SK-N-SH (cell line): ENCODE measurements around the gene SMYD4. TPM values are rescaled to one million over a fixed set of nuclear protein-coding genes. Genes with fewer than 3 reads are reported as not detected.

ENCODE experiments used
- CTCF ChIA-PET: fragments of 300-600, 350-600 bp; formaldehyde crosslinking; extraction: SDS; loops from one replicate; lab custom pipeline; 2021; lab: Yijun Ruan, JAX
- POLR2A ChIA-PET: fragments of 350-600 bp; sonication (Branson Sonifier 250); formaldehyde crosslinking; extraction: SDS; loops from one replicate; lab custom pipeline; 2020; ENCODE audit warnings: antibody characterized with exemption, inconsistent platforms; lab: Yijun Ruan, JAX
- DNase-seq: peaks from one replicate; pipeline ENCODE4 v3.0.0; 2012
- H2AFZ ChIP-seq: fragments of 200-600 bp; sonication (generic); 2 replicates; pipeline ENCODE4 v1.8.1; 2016; ENCODE audit warnings: antibody characterized with exemption, mild to moderate bottlenecking, low read depth
- H3F3A ChIP-seq: fragments of 200-600 bp; sonication (generic); replicated peaks from 2 replicates; pipeline ENCODE3; 2016; ENCODE audit warnings: antibody characterized with exemption, mild to moderate bottlenecking; ENCODE audit not compliant: insufficient read depth
- H3K27ac ChIP-seq, 2 experiments: fragments of 200-500 bp in 1 of 2; fragments of 200-600 bp in 1 of 2; sonication (Bioruptor generic) in 1 of 2; sonication (generic), shearing (Covaris generic) in 1 of 2; 2 replicates each; pipeline versions ENCODE4 v1.5.1 to v1.6.1; 2014 to 2016; ENCODE audit warnings: low read depth in 2 of 2, inconsistent platforms in 1 of 2, low read length in 1 of 2, mild to moderate bottlenecking in 1 of 2, mixed read lengths in 1 of 2
- H3K27me3 ChIP-seq: fragments of 200-600 bp; sonication (generic), shearing (Covaris generic); 2 replicates; pipeline ENCODE4 v1.6.1; 2016; ENCODE audit warnings: mixed run types; ENCODE audit not compliant: insufficient read depth
- H3K36me3 ChIP-seq, 2 experiments: fragments of 200-500 bp in 1 of 2; fragments of 200-600 bp in 1 of 2; sonication (Bioruptor generic) in 1 of 2; sonication (generic) in 1 of 2; replicated peaks in 1 of 2; 2 replicates each; pipeline versions ENCODE3 to v1.5.1; 2014 to 2016; ENCODE audit warnings: low read length in 1 of 2, mild to moderate bottlenecking in 1 of 2; ENCODE audit not compliant: insufficient read depth in 2 of 2, control insufficient read depth in 1 of 2
- H3K4me1 ChIP-seq, 2 experiments: fragments of 200-500 bp in 1 of 2; fragments of 200-600 bp in 1 of 2; sonication (Bioruptor generic) in 1 of 2; sonication (generic), shearing (Covaris generic) in 1 of 2; 2 replicates each; pipeline versions ENCODE4 v1.5.1 to v1.6.1; 2014 to 2016; ENCODE audit warnings: low read depth in 1 of 2, low read length in 1 of 2, mixed run types in 1 of 2; ENCODE audit not compliant: insufficient read depth in 2 of 2, control insufficient read depth in 1 of 2
- H3K4me2 ChIP-seq: fragments of 200-600 bp; sonication (generic), shearing (Covaris generic); 2 replicates; pipeline ENCODE4 v1.6.1; 2017; ENCODE audit warnings: mixed run types
- H3K4me3 ChIP-seq, 2 experiments: fragments of 200-500 bp in 1 of 2; fragments of 200-600 bp in 1 of 2; sonication (Bioruptor generic) in 1 of 2; sonication (generic), shearing (Covaris generic) in 1 of 2; 2 replicates each; pipeline versions ENCODE4 v1.5.1 to v1.8.1; 2014 to 2016; ENCODE audit warnings: low read depth in 2 of 2, inconsistent platforms in 1 of 2, low read length in 1 of 2, mild to moderate bottlenecking in 1 of 2, mixed read lengths in 1 of 2, moderate library complexity in 1 of 2
- H3K79me2 ChIP-seq: fragments of 200-600 bp; sonication (generic); 2 replicates; pipeline ENCODE4 v1.8.1; 2017; ENCODE audit warnings: mild to moderate bottlenecking; ENCODE audit not compliant: insufficient read depth
- H3K9ac ChIP-seq: fragments of 200-600 bp; sonication (generic); 2 replicates; pipeline ENCODE4 v1.6.1; 2017; ENCODE audit warnings: mixed run types
- H3K9me2 ChIP-seq: fragments of 200-600 bp; sonication (generic); 2 replicates; pipeline ENCODE4 v1.6.1; 2017; ENCODE audit warnings: mixed run types
- H3K9me3 ChIP-seq: fragments of 200-600 bp; sonication (generic); 2 replicates; pipeline ENCODE4 v1.6.1; 2017; ENCODE audit warnings: mixed run types, mild to moderate bottlenecking, moderate library complexity
- H4K20me1 ChIP-seq: fragments of 200-600 bp; sonication (generic); 2 replicates; pipeline ENCODE4 v1.6.1; 2017; ENCODE audit warnings: mild to moderate bottlenecking, mixed run types; ENCODE audit not compliant: insufficient read depth
- EZH2phosphoT487 ChIP-seq: fragments of 200-600 bp; sonication (generic); IDR thresholded peaks from 2 replicates; pipeline ENCODE4 v1.6.1; 2017; ENCODE audit warnings: low read depth, mixed run types, mild to moderate bottlenecking, antibody characterized with exemption, moderate library complexity, borderline replicate concordance
- FOSL2 ChIP-seq: IDR thresholded peaks from 2 replicates; pipeline ENCODE4 v1.4.0; 2012; ENCODE audit warnings: low read depth, mild to moderate bottlenecking, moderate library complexity, borderline replicate concordance
- GABPA ChIP-seq: IDR thresholded peaks from 2 replicates; pipeline ENCODE4 v1.4.0; 2012; ENCODE audit warnings: low read depth, mild to moderate bottlenecking
- GATA2 ChIP-seq: sonication (generic); formaldehyde crosslinking; IDR thresholded peaks from 2 replicates; pipeline ENCODE4 v1.5.0; 2020; ENCODE audit warnings: mild to moderate bottlenecking, missing genetic modification reagents
- JUND ChIP-seq: IDR thresholded peaks from 2 replicates; pipeline ENCODE4 v1.4.0; 2012
- MEF2A ChIP-seq: IDR thresholded peaks from 2 replicates; pipeline ENCODE4 v1.4.0; 2012; ENCODE audit warnings: low read depth, borderline replicate concordance
- MXI1 ChIP-seq: IDR thresholded peaks from 2 replicates; pipeline ENCODE4 v1.6.1; 2012; ENCODE audit warnings: mild to moderate bottlenecking, low read depth, low read length, improper control_type of control experiment
- POLR2AphosphoS5 ChIP-seq: IDR thresholded peaks from 2 replicates; pipeline ENCODE4 v1.6.1; 2012; ENCODE audit warnings: low read depth, low read length
- RAD21 ChIP-seq: IDR thresholded peaks from 2 replicates; pipeline ENCODE4 v1.6.1; 2012; ENCODE audit warnings: mild to moderate bottlenecking, low read length
- RCOR1 ChIP-seq: fragments of 150-350 bp; IDR thresholded peaks from 2 replicates; pipeline ENCODE4 v1.6.1; 2017; ENCODE audit warnings: antibody characterized with exemption, low read length
- RFX5 ChIP-seq: IDR thresholded peaks from 2 replicates; pipeline ENCODE4 v1.6.1; 2012; ENCODE audit warnings: mild to moderate bottlenecking, improper control_type of control experiment, low read length
- SIN3A ChIP-seq: IDR thresholded peaks from 2 replicates; pipeline ENCODE4 v1.6.1; 2012; ENCODE audit warnings: low read depth, mild to moderate bottlenecking, low read length, moderate library complexity, borderline replicate concordance
- TAF1 ChIP-seq: IDR thresholded peaks from 2 replicates; pipeline ENCODE4 v1.6.1; 2012; ENCODE audit warnings: low read depth, mild to moderate bottlenecking, low read length, moderate library complexity, borderline replicate concordance
- TCF12 ChIP-seq: IDR thresholded peaks from 2 replicates; pipeline ENCODE4 v1.4.0; 2012
- TEAD4 ChIP-seq: IDR thresholded peaks from 2 replicates; pipeline ENCODE4 v1.4.0; 2012; ENCODE audit warnings: mild to moderate bottlenecking, borderline replicate concordance; ENCODE audit not compliant: insufficient read depth
- YY1 ChIP-seq: IDR thresholded peaks from 2 replicates; pipeline ENCODE4 v1.4.0; 2012; ENCODE audit warnings: low read depth, mild to moderate bottlenecking
- WGBS: methylation state at CpG from one replicate; pipeline ENCODE4 v1.1.6; 2017; ENCODE audit warnings: low lambda C conversion rate; 5-methylcytosine and 5-hydroxymethylcytosine counted together
- polyA plus RNA-seq, 3 experiments: library from polyadenylated mRNA; depleted of rRNA; stranded (reverse); fragments of >200 nt; gene quantifications; 2 replicates each; pipeline ENCODE4 v1.2.3, GENCODE V29; 2012
- TF ChIP-seq, protein P1 (sequence below): IDR thresholded peaks from 2 replicates; pipeline ENCODE4 v1.4.0; 2012; ENCODE audit warnings: low read depth, borderline replicate concordance
- TF ChIP-seq, protein P2 (sequence below): IDR thresholded peaks from 2 replicates; pipeline ENCODE4 v1.4.0; 2012; ENCODE audit warnings: low read depth
- TF ChIP-seq, protein P3 (sequence below): fragments of 150-350 bp; IDR thresholded peaks from 2 replicates; pipeline ENCODE4 v1.6.1; 2016; ENCODE audit warnings: mild to moderate bottlenecking, low read depth, low read length
- TF ChIP-seq, protein P4 (sequence below): IDR thresholded peaks from 2 replicates; pipeline ENCODE4; 2012

The SMYD4 gene
- polyA plus RNA-seq, 1 of the 3 experiments (the other 2 are of a cell fraction) = 4.9 TPM

DNA sequence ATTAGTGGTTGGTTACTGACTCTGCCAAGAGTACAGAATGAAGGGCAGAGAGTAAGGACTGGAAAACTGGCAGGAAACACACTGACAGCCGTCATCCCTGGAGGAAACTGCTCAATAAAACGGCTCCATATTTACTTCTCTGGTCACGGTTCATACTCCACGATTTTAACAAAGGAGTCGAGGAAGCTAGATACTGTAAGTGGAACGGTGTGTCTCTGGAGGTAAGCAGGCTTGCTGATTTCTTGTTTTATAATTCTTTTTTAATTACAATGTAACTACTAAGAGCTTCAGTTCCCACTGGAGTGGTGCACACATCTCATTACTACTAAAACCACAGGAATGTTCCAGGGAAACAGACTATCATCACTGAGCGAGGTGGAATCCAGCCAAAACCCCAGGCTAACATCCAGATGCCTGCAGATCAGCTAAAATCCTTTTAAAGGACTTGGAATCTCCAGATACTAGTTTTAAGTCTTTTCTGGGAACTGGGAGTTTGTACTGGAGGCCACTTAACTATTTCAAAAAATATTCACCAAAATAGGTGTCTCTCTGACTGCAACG lies 50.1 kb downstream of the SMYD4 start (continued):
- TF ChIP-seq POLR2AphosphoS5 (peak; percentile 40; the same call in 1 of the 2 replicates), JUND (peak; percentile 4; the same call in 1 of the 2 replicates), TCF12 (peak; percentile 85), FOSL2 (0 out of 2 replicates have a peak, but pooled peaks have one; percentile 29)
- TF ChIP-seq, protein P1, sequence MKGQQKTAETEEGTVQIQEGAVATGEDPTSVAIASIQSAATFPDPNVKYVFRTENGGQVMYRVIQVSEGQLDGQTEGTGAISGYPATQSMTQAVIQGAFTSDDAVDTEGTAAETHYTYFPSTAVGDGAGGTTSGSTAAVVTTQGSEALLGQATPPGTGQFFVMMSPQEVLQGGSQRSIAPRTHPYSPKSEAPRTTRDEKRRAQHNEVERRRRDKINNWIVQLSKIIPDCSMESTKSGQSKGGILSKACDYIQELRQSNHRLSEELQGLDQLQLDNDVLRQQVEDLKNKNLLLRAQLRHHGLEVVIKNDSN = no peak
- TF ChIP-seq, protein P2, sequence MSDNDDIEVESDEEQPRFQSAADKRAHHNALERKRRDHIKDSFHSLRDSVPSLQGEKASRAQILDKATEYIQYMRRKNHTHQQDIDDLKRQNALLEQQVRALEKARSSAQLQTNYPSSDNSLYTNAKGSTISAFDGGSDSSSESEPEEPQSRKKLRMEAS = no peak; the same call in 1 of the 2 replicates
- TF ChIP-seq, all 33 proteins: peak for 10

DNA sequence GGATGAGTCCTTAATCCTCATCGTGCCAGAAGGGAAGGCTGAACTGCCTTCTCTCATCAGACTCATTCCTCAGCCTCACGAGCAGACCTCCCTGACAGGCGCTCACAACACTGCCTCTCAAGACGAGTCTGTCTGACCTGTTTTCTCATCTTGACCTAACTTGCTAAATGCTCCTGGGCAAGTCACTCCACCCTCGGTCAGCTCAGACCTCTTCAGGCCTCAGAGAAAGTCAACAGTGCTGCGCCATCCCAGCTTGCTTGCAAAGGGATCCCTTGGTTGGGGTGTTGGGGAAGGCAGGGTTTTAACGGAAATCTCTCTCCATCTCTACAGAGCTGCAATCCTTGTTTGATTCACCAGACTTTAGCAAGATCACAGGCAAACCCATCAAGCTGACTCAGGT lies 52.8 kb downstream of the SMYD4 start:
- H3K9me3 ChIP-seq = no peaks in the 10 kb centered on the region
- CTCF ChIA-PET = interaction anchor here (0.6 kb wide), 1 partner anchor 56 kb away, joined by 5 read pairs; no protein-coding TSS in a partner anchor
- H3K79me2 ChIP-seq = no peaks in the 10 kb centered on the region
- no peak overlapping the region for H3K4me3 ChIP-seq
- H3K27ac ChIP-seq = no peak overlapping the region
- WGBS = 93% methylated on average over 7 of the region's 7 CpGs
- H3F3A ChIP-seq = peaks cover 22% of the 10 kb centered on the region
- no peak overlapping the region for H2AFZ ChIP-seq
- H4K20me1 ChIP-seq = no peaks in the 10 kb centered on the region
- H3K9me2 ChIP-seq = no peaks in the 10 kb centered on the region
- peaks cover 6 to 12% of the 10 kb centered on the region in 2 experiments; a peak in 3 of 4 replicates for H3K4me1 ChIP-seq
- peaks cover 23 to 31% of the 10 kb centered on the region in 2 experiments for H3K36me3 ChIP-seq
- H3K27me3 ChIP-seq = no peaks in the 10 kb centered on the region
- no peak for TF ChIP-seq RAD21
- TF ChIP-seq GABPA = no peak
- no peak overlapping the region for H3K9ac ChIP-seq
- DNase-seq = no peak
- POLR2A ChIA-PET = no interaction called here
- H3K4me2 ChIP-seq = no peak overlapping the region

DNA sequence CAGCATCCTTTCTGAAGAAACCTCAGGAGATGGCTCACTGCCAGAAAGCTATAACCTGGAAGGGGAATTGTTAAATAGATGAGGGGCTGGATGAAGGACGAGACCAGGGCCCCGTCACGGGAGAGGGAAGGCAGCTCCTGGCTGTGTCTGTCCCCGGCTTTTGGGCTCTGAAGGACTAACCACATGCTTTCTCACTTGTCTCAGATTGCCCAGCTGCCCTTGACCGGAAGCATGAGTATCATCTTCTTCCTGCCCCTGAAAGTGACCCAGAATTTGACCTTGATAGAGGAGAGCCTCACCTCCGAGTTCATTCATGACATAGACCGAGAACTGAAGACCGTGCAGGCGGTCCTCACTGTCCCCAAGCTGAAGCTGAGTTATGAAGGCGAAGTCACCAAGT lies 53.4 kb downstream of the SMYD4 start:
- no peaks in the 10 kb centered on the region for H4K20me1 ChIP-seq
- DNase-seq = no peak
- no peak overlapping the region for H2AFZ ChIP-seq
- no peaks in the 10 kb centered on the region for H3K79me2 ChIP-seq
- H3K9me2 ChIP-seq = no peaks in the 10 kb centered on the region
- peaks cover 22% of the 10 kb centered on the region for H3F3A ChIP-seq
- peaks cover 6 to 12% of the 10 kb centered on the region in 2 experiments; a peak in 3 of 4 replicates for H3K4me1 ChIP-seq
- 91% methylated on average over 7 of the region's 10 CpGs for WGBS
- peaks cover 18 to 29% of the 10 kb centered on the region in 2 experiments for H3K36me3 ChIP-seq
- no peak overlapping the region for H3K27ac ChIP-seq
- ChIA-PET POLR2A (interaction anchor here (0.6 kb wide), 1 partner anchor 52 kb away, joined by 6 read pairs; no protein-coding TSS in a partner anchor), CTCF (interaction anchor here (1.1 to 1.7 kb wide), 2 partner anchors 10 to 55 kb away, joined by 4 to 6 read pairs; no protein-coding TSS in a partner anchor)
- H3K4me3 ChIP-seq = no peak overlapping the region
- H3K27me3 ChIP-seq = no peaks in the 10 kb centered on the region
- no peak overlapping the region for H3K4me2 ChIP-seq
- H3K9ac ChIP-seq = no peak overlapping the region
- no peaks in the 10 kb centered on the region for H3K9me3 ChIP-seq
- no peak for TF ChIP-seq YY1
- TF ChIP-seq EZH2phosphoT487 = no peak
- no peak for TF ChIP-seq RCOR1
- TF ChIP-seq MXI1 = no peak
- TF ChIP-seq TAF1 = no peak
- no peak for TF ChIP-seq RAD21
- TF ChIP-seq TEAD4 = no peak
- TF ChIP-seq, protein P3, sequence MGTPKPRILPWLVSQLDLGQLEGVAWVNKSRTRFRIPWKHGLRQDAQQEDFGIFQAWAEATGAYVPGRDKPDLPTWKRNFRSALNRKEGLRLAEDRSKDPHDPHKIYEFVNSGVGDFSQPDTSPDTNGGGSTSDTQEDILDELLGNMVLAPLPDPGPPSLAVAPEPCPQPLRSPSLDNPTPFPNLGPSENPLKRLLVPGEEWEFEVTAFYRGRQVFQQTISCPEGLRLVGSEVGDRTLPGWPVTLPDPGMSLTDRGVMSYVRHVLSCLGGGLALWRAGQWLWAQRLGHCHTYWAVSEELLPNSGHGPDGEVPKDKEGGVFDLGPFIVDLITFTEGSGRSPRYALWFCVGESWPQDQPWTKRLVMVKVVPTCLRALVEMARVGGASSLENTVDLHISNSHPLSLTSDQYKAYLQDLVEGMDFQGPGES = no peak
- TF ChIP-seq JUND = no peak
- no peak for TF ChIP-seq SIN3A
- TF ChIP-seq RFX5 = no peak
- TF ChIP-seq, protein P4, sequence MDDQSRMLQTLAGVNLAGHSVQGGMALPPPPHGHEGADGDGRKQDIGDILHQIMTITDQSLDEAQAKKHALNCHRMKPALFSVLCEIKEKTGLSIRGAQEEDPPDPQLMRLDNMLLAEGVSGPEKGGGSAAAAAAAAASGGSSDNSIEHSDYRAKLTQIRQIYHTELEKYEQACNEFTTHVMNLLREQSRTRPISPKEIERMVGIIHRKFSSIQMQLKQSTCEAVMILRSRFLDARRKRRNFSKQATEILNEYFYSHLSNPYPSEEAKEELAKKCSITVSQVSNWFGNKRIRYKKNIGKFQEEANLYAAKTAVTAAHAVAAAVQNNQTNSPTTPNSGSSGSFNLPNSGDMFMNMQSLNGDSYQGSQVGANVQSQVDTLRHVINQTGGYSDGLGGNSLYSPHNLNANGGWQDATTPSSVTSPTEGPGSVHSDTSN = no peak
- TF ChIP-seq GATA2 (CRISPR knock-in tag) = no peak
- TF ChIP-seq, protein P1 = no peak
- no peak for TF ChIP-seq MEF2A
- TF ChIP-seq, protein P2 = no peak
